Endodermal cell (in vitro differentiated cells): ENCODE data around the gene SENP1. TPM values are rescaled to one million over a fixed set of nuclear protein-coding genes. Genes with fewer than 3 reads are reported as not detected.

ENCODE experiments used
- DNase-seq: peaks from one replicate; pipeline ENCODE4 v3.0.0-alpha.2; 2017
- H3K27ac ChIP-seq: 2 replicates; pipeline ENCODE4 v1.5.1; 2013; ENCODE audit warnings: mild to moderate bottlenecking, low read depth, low read length, moderate library complexity
- H3K27me3 ChIP-seq: 2 replicates; pipeline ENCODE4 v1.6.1; 2013; ENCODE audit warnings: mild to moderate bottlenecking, low read length, moderate library complexity; ENCODE audit not compliant: insufficient read depth, control insufficient read depth, poor library complexity, severe bottlenecking
- H3K36me3 ChIP-seq: 2 replicates; pipeline ENCODE4 v1.7.0; 2013; ENCODE audit warnings: mild to moderate bottlenecking, low read length, moderate library complexity; ENCODE audit not compliant: control insufficient read depth, insufficient read depth
- H3K4me1 ChIP-seq: one replicate; pipeline ENCODE4 v1.7.0; 2013; ENCODE audit warnings: low read length; ENCODE audit not compliant: control insufficient read depth, insufficient read depth
- H3K4me3 ChIP-seq: 2 replicates; pipeline ENCODE4 v1.5.1; 2013; ENCODE audit warnings: mild to moderate bottlenecking, low read length, moderate library complexity
- H3K9ac ChIP-seq: 2 replicates; pipeline ENCODE4 v1.6.1; 2013; ENCODE audit warnings: mild to moderate bottlenecking, low read length, moderate library complexity; ENCODE audit not compliant: poor library complexity, severe bottlenecking; ENCODE audit errors: extremely low read depth
- H3K9me3 ChIP-seq: 2 replicates; pipeline ENCODE4 v1.6.1; 2013; ENCODE audit warnings: mild to moderate bottlenecking, low read length, moderate library complexity; ENCODE audit not compliant: control insufficient read depth
- H3K27ac Mint-ChIP-seq: 2 replicates; pipeline ENCODE4 v1.8.0; 2020; ENCODE audit warnings: mixed read lengths
- H3K27me3 Mint-ChIP-seq: 2 replicates; pipeline ENCODE4 v1.8.0; 2021; ENCODE audit warnings: mild to moderate bottlenecking, mixed read lengths; ENCODE audit not compliant: insufficient read depth
- H3K36me3 Mint-ChIP-seq: 2 replicates; pipeline ENCODE4 v1.8.0; 2020; ENCODE audit warnings: low read depth, mixed read lengths
- H3K4me1 Mint-ChIP-seq: 2 replicates; pipeline ENCODE4 v1.8.0; 2020; ENCODE audit warnings: mixed read lengths
- H3K4me3 Mint-ChIP-seq: 2 replicates; pipeline ENCODE4 v1.8.0; 2020; ENCODE audit warnings: mild to moderate bottlenecking, moderate library complexity, mixed read lengths
- H3K9me3 Mint-ChIP-seq: 2 replicates; pipeline ENCODE4 v1.8.0; 2020; ENCODE audit warnings: mild to moderate bottlenecking, mixed read lengths
- CTCF ChIP-seq: fragments of 200-600 bp; sonication (generic); conservative IDR thresholded peaks from 2 replicates; pipeline ENCODE4 v1.5.0; 2021; ENCODE audit warnings: antibody characterized with exemption, mild to moderate bottlenecking
- WGBS, 2 experiments: methylation state at CpG; one replicate each; pipeline versions ENCODE4 v1.1.5 to v1.1.7; 2013; ENCODE audit warnings: missing lambda C conversion rate in 2 of 2, mixed read lengths in 1 of 2; ENCODE audit not compliant: insufficient coverage in 1 of 2, insufficient read length in 1 of 2; 5-methylcytosine and 5-hydroxymethylcytosine counted together
- total RNA-seq, 2 donors: library from RNA; stranded (reverse); fragmentation: NEBNext Ultra II Directional in 1 of 2; extraction: Animal tissue kit (Norgen Biotek cat#: 25700) in 1 of 2; gene quantifications; 2 replicates in 1 of 2; 3 replicates in 1 of 2; pipeline ENCODE4 v1.2.1, GENCODE V29; 2021

The SENP1 gene
- total RNA-seq, 2 donors from 2014 or later, result 30.6 to 39.6 TPM

GRCh38 chr12:48015954-48016353, 89.9 kb downstream of the SENP1 start:
- H3K36me3 ChIP-seq, result no peaks in the 10 kb centered on the region
- no peak for TF ChIP-seq CTCF
- DNase-seq, result no peak
- Mint-ChIP-seq H3K27me3 (peaks cover 100% of the 10 kb centered on the region), H3K27ac (no peak overlapping the region), H3K9me3 (no peaks in the 10 kb centered on the region), H3K4me1 (no peaks in the 10 kb centered on the region), H3K36me3 (no peaks in the 10 kb centered on the region), H3K4me3 (no peak overlapping the region)
- H3K9ac ChIP-seq, result no peak overlapping the region
- 71 to 91% methylated on average over 7 of the region's 7 CpGs for WGBS, 2 experiments
- no peaks in the 10 kb centered on the region for H3K4me1 ChIP-seq
- no peak overlapping the region for H3K4me3 ChIP-seq
- no peaks in the 10 kb centered on the region for H3K9me3 ChIP-seq
- H3K27ac ChIP-seq, result no peak overlapping the region
- H3K27me3 ChIP-seq, result peaks cover 100% of the 10 kb centered on the region

GRCh38 chr12:48015129-48015528, 90.8 kb downstream of the SENP1 start:
- Mint-ChIP-seq H3K4me3 (no peak overlapping the region), H3K9me3 (no peaks in the 10 kb centered on the region), H3K27ac (no peak overlapping the region), H3K27me3 (peaks cover 100% of the 10 kb centered on the region), H3K36me3 (no peaks in the 10 kb centered on the region), H3K4me1 (no peaks in the 10 kb centered on the region)
- Histone ChIP-seq H3K27ac (no peak overlapping the region), H3K4me3 (no peak overlapping the region), H3K9ac (no peak overlapping the region), H3K4me1 (no peaks in the 10 kb centered on the region), H3K36me3 (no peaks in the 10 kb centered on the region), H3K9me3 (no peaks in the 10 kb centered on the region), H3K27me3 (peaks cover 100% of the 10 kb centered on the region)
- WGBS, 2 experiments, result 71% methylated on average over 1 of the region's 1 CpG; no CpG with 5 or more reads in 1 of the 2 experiments
- DNase-seq, result no peak
- no peak for TF ChIP-seq CTCF

- WGBS, 2 experiments, result 66 to 86% methylated on average over 1 to 2 of the region's 2 CpGs
- H3K9ac ChIP-seq, result no peak overlapping the region
- no peaks in the 10 kb centered on the region for H3K36me3 Mint-ChIP-seq
- H3K27me3 ChIP-seq, result peaks cover 100% of the 10 kb centered on the region
- no peaks in the 10 kb centered on the region for H3K9me3 ChIP-seq
- TF ChIP-seq CTCF, result no peak
- no peaks in the 10 kb centered on the region for H3K4me1 ChIP-seq
- no peak overlapping the region for H3K4me3 ChIP-seq
- peaks cover 100% of the 10 kb centered on the region for H3K27me3 Mint-ChIP-seq
- no peak overlapping the region for H3K27ac ChIP-seq
- no peak for DNase-seq
- H3K9me3 Mint-ChIP-seq, result no peaks in the 10 kb centered on the region
- H3K27ac Mint-ChIP-seq, result no peak overlapping the region
- H3K36me3 ChIP-seq, result no peaks in the 10 kb centered on the region
- H3K4me1 Mint-ChIP-seq, result no peaks in the 10 kb centered on the region
- no peak overlapping the region for H3K4me3 Mint-ChIP-seq
Observed at GRCh38 chr12:48013287-48013686, 92.6 kb downstream of the SENP1 start.
